ENCODE data around the gene UNC5B.

GRCh38 chr10:71288461-71288860, 76.1 kb downstream of the UNC5B start:
- TF ChIP-seq POLR2AphosphoS5 (IDR thresholded peaks at IDR 0.05; ENCODE audit: low read depth, low read length) (no peak), POLR2A (IDR thresholded peaks at IDR 0.05; ENCODE audit: low read depth, low read length) (no peak), TAF1 (IDR thresholded peaks at IDR 0.05; ENCODE audit: borderline replicate concordance, low read depth, low read length) (no peak)
